Vagina (tissue), 2 donors: ENCODE measurements around the gene SUPV3L1.

Experiments
- CTCF ChIP-seq, 3 experiments: fragments of 450-650 bp in 2 of 3; fragments of 200-600 bp in 1 of 3; sonication (generic) in 1 of 3; IDR thresholded peaks; one replicate each; pipeline ENCODE4 v1.5.1; 2017 to 2019; ENCODE audit warnings: antibody characterized with exemption in 3 of 3, mild to moderate bottlenecking in 2 of 3, moderate library complexity in 2 of 3
- POLR2A ChIP-seq, 2 donors: fragments of 450-650 bp; IDR thresholded peaks; one replicate each; pipeline ENCODE4 v1.6.1; 2017; ENCODE audit warnings: antibody characterized with exemption in 2 of 2, mild to moderate bottlenecking in 2 of 2, moderate library complexity in 2 of 2
- POLR2AphosphoS5 ChIP-seq, 2 donors: sonication (generic); formaldehyde crosslinking; IDR thresholded peaks; one replicate each; pipeline ENCODE4 v1.9.0; 2017; ENCODE audit warnings: antibody characterized with exemption in 2 of 2, mild to moderate bottlenecking in 2 of 2, low read depth in 1 of 2; ENCODE audit not compliant: insufficient read depth in 1 of 2

- TF ChIP-seq CTCF (IDR thresholded peaks at IDR 0.05) (no peak), POLR2A (IDR thresholded peaks at IDR 0.05) (no peak), POLR2AphosphoS5 (IDR thresholded peaks at IDR 0.05; ENCODE audit: insufficient read depth in 1 of 2, low read depth in 1 of 2) (no peak)
These were observed 1.4 kb downstream of the SUPV3L1 start for GRCh38 chr10:69181433-69181832.
